H9 (cell line): Measurements from ENCODE around the gene STXBP1. TPM values are rescaled to one million over a fixed set of nuclear protein-coding genes. Genes with fewer than 3 reads are reported as not detected.

Source experiments
- DNase-seq: peaks from one replicate; pipeline ENCODE4 v3.0.0-alpha.2; 2017
- H2AFZ ChIP-seq: one replicate; pipeline ENCODE4 v1.6.1; 2013; ENCODE audit warnings: mild to moderate bottlenecking, low read length, control low read depth, moderate library complexity
- H2AK5ac ChIP-seq: 2 replicates; pipeline ENCODE4 v1.6.1; 2013; ENCODE audit warnings: low read length, control low read depth, mixed read lengths; ENCODE audit not compliant: insufficient read length
- H2BK120ac ChIP-seq: one replicate; pipeline ENCODE4 v1.6.1; 2013; ENCODE audit warnings: low read depth, mild to moderate bottlenecking, low read length, control low read depth, inconsistent platforms; ENCODE audit not compliant: poor library complexity, severe bottlenecking
- H2BK12ac ChIP-seq: 2 replicates; pipeline ENCODE4 v1.6.1; 2013; ENCODE audit warnings: low read length, control low read depth, mixed read lengths, low read depth; ENCODE audit not compliant: insufficient read length
- H2BK15ac ChIP-seq: 2 replicates; pipeline ENCODE4 v1.6.1; 2013; ENCODE audit warnings: low read depth, low read length, control low read depth
- H2BK20ac ChIP-seq: one replicate; pipeline ENCODE4 v1.6.1; 2013; ENCODE audit warnings: low read depth, mild to moderate bottlenecking, low read length, control low read depth, inconsistent platforms; ENCODE audit not compliant: poor library complexity, severe bottlenecking
- H2BK5ac ChIP-seq: 2 replicates; pipeline ENCODE4 v1.6.1; 2013; ENCODE audit warnings: low read length, control low read depth, mixed read lengths; ENCODE audit not compliant: insufficient read length
- H3K14ac ChIP-seq: 2 replicates; pipeline ENCODE4 v1.6.1; 2013; ENCODE audit warnings: low read length, control low read depth; ENCODE audit not compliant: insufficient read depth
- H3K18ac ChIP-seq: 2 replicates; pipeline ENCODE4 v1.6.1; 2013; ENCODE audit warnings: low read depth, mild to moderate bottlenecking, mixed read lengths, low read length, control low read depth; ENCODE audit not compliant: insufficient read length
- H3K23ac ChIP-seq: 2 replicates; pipeline ENCODE4 v1.6.1; 2013; ENCODE audit warnings: low read length, control low read depth, mixed read lengths, low read depth; ENCODE audit not compliant: insufficient read length
- H3K23me2 ChIP-seq: 2 replicates; pipeline ENCODE4 v1.6.1; 2013; ENCODE audit warnings: low read depth, mild to moderate bottlenecking, mixed read lengths, low read length, control low read depth; ENCODE audit not compliant: insufficient read length, poor library complexity, severe bottlenecking
- H3K27ac ChIP-seq: 2 replicates; pipeline ENCODE4 v1.5.1; 2013; ENCODE audit warnings: low read length, control low read depth, mixed read lengths, low read depth; ENCODE audit not compliant: insufficient read length
- H3K27me3 ChIP-seq: 2 replicates; pipeline ENCODE4 v1.6.1; 2013; ENCODE audit warnings: low read length, control low read depth, inconsistent platforms; ENCODE audit not compliant: insufficient read depth
- H3K4ac ChIP-seq: 2 replicates; pipeline ENCODE4 v1.6.1; 2013; ENCODE audit warnings: low read depth, mild to moderate bottlenecking, control low read depth, inconsistent platforms, low read length, moderate library complexity
- H3K4me1 ChIP-seq: 2 replicates; pipeline ENCODE4 v1.6.1; 2013; ENCODE audit warnings: low read length, control low read depth, inconsistent platforms; ENCODE audit not compliant: insufficient read depth
- H3K4me2 ChIP-seq: 2 replicates; pipeline ENCODE4 v1.6.1; 2013; ENCODE audit warnings: low read length, control low read depth, mixed read lengths; ENCODE audit not compliant: insufficient read length, insufficient read depth
- H3K56ac ChIP-seq: 2 replicates; pipeline ENCODE4 v1.6.1; 2013; ENCODE audit warnings: low read depth, mild to moderate bottlenecking, mixed read lengths, low read length, control low read depth; ENCODE audit not compliant: insufficient read length
- H3K79me1 ChIP-seq: 2 replicates; pipeline ENCODE4 v1.6.1; 2013; ENCODE audit warnings: low read depth, mild to moderate bottlenecking, moderate library complexity, low read length, control low read depth, inconsistent platforms; ENCODE audit not compliant: insufficient read depth, poor library complexity, severe bottlenecking
- H3K79me2 ChIP-seq: 2 replicates; pipeline ENCODE4 v1.6.1; 2013; ENCODE audit warnings: low read length, control low read depth, inconsistent platforms; ENCODE audit not compliant: insufficient read depth
- H3K9ac ChIP-seq: 2 replicates; pipeline ENCODE4 v1.6.1; 2013; ENCODE audit warnings: low read length, control low read depth, mixed read lengths; ENCODE audit not compliant: insufficient read length; ENCODE audit errors: extremely low read depth
- H3K9me3 ChIP-seq: one replicate; pipeline ENCODE4 v1.6.1; 2013; ENCODE audit warnings: low read depth, low read length, inconsistent platforms; ENCODE audit not compliant: control insufficient read depth
- H3T11ph ChIP-seq: one replicate; pipeline ENCODE4 v1.6.1; 2013; ENCODE audit warnings: mild to moderate bottlenecking, low read length, control low read depth, inconsistent platforms
- H4K20me1 ChIP-seq: one replicate; pipeline ENCODE4 v1.6.1; 2013; ENCODE audit not compliant: control insufficient read depth, insufficient read length, insufficient read depth
- H4K5ac ChIP-seq: 2 replicates; pipeline ENCODE4 v1.6.1; 2013; ENCODE audit warnings: low read depth, mild to moderate bottlenecking, mixed read lengths, low read length, control low read depth; ENCODE audit not compliant: insufficient read length
- H4K8ac ChIP-seq: replicated peaks from 2 replicates; pipeline ENCODE4 v1.6.1; 2013; ENCODE audit warnings: low read length, control low read depth, mixed read lengths, low read depth; ENCODE audit not compliant: insufficient read length
- H4K91ac ChIP-seq: 2 replicates; pipeline ENCODE4 v1.6.1; 2013; ENCODE audit warnings: low read depth, mild to moderate bottlenecking, moderate library complexity, mixed read lengths, low read length, control low read depth; ENCODE audit not compliant: insufficient read length
- H3K27ac Mint-ChIP-seq, 3 experiments: 2 replicates in 2 of 3; 3 replicates in 1 of 3; pipeline ENCODE4 v1.8.0; 2020 to 2021; ENCODE audit warnings: mixed read lengths in 3 of 3, mild to moderate bottlenecking in 1 of 3, moderate library complexity in 1 of 3
- H3K27me3 Mint-ChIP-seq: 2 replicates; pipeline ENCODE4 v1.8.0; 2021; ENCODE audit warnings: low read depth, mild to moderate bottlenecking, moderate library complexity, mixed read lengths
- H3K36me3 Mint-ChIP-seq, 3 experiments: 2 replicates in 2 of 3; 3 replicates in 1 of 3; pipeline ENCODE4 v1.8.0; 2020 to 2021; ENCODE audit warnings: low read depth in 3 of 3, mixed read lengths in 3 of 3; ENCODE audit not compliant: insufficient read depth in 1 of 3
- H3K4me1 Mint-ChIP-seq, 2 experiments: 2 replicates each; pipeline ENCODE4 v1.8.0; 2020; ENCODE audit warnings: mixed read lengths in 2 of 2
- H3K4me3 Mint-ChIP-seq, 2 experiments: 2 replicates in 1 of 2; 3 replicates in 1 of 2; pipeline ENCODE4 v1.8.0; 2020 to 2021; ENCODE audit warnings: mild to moderate bottlenecking in 2 of 2, mixed read lengths in 2 of 2, moderate library complexity in 1 of 2
- H3K9me3 Mint-ChIP-seq, 2 experiments: 2 replicates in 1 of 2; 3 replicates in 1 of 2; pipeline ENCODE4 v1.8.0; 2020; ENCODE audit warnings: mild to moderate bottlenecking in 2 of 2, mixed read lengths in 2 of 2, moderate library complexity in 1 of 2
- CTCF ChIP-seq: fragments of 200-600 bp; sonication (generic); conservative IDR thresholded peaks from 3 replicates; pipeline ENCODE4 v1.8.0; 2021; ENCODE audit warnings: antibody characterized with exemption, mild to moderate bottlenecking
- WGBS: extraction: QIAGEN DNeasy Blood & Tissue Kit; methylation state at CpG from one replicate; pipeline ENCODE4 v1.1.7; 2013; ENCODE audit warnings: missing lambda C conversion rate, low lambda C conversion rate, mixed read lengths; ENCODE audit not compliant: insufficient read length; ENCODE audit errors: extremely low coverage; 5-methylcytosine and 5-hydroxymethylcytosine counted together
- total RNA-seq: library from RNA; stranded (reverse); gene quantifications from 2 replicates; pipeline ENCODE4 v1.2.1, GENCODE V29; 2021

STXBP1 gene
- total RNA-seq, 1 experiment from 2014 or later = 22.3 TPM

- H3K18ac ChIP-seq = no peak overlapping the region
- no peak overlapping the region for H2BK20ac ChIP-seq
- no peaks in the 10 kb centered on the region for H3K23me2 ChIP-seq
- H3K27me3 Mint-ChIP-seq = no peaks in the 10 kb centered on the region
- TF ChIP-seq CTCF = peak; percentile 43; the same call in 2 of the 3 replicates
- no peak overlapping the region for H3K4ac ChIP-seq
- H3K4me3 Mint-ChIP-seq = no peak overlapping the region
- no peak overlapping the region for H3K23ac ChIP-seq
- H4K8ac ChIP-seq = no peak overlapping the region
- H3K79me1 ChIP-seq = no peaks in the 10 kb centered on the region
- no peak overlapping the region for H2AFZ ChIP-seq
- no peak overlapping the region for H2BK5ac ChIP-seq
- no peak overlapping the region for H3K9ac ChIP-seq
- H4K20me1 ChIP-seq = no peaks in the 10 kb centered on the region
- no peak overlapping the region for H2BK120ac ChIP-seq
- DNase-seq = no peak
- H3K36me3 Mint-ChIP-seq = no peaks in the 10 kb centered on the region
- H3K56ac ChIP-seq = no peak overlapping the region
- no peak overlapping the region for H3K4me2 ChIP-seq
- no peak overlapping the region for H2AK5ac ChIP-seq
- H4K5ac ChIP-seq = no peak overlapping the region
- no peak overlapping the region for H2BK12ac ChIP-seq
- H3K27ac ChIP-seq = no peak overlapping the region
- no peak overlapping the region for H4K91ac ChIP-seq
- no peak overlapping the region for H3T11ph ChIP-seq
- no peak overlapping the region; a peak in 1 of 7 replicates for H3K27ac Mint-ChIP-seq
- peaks cover 16 to 24% of the 10 kb centered on the region in 2 experiments for H3K4me1 Mint-ChIP-seq
- H3K27me3 ChIP-seq = no peaks in the 10 kb centered on the region
- no CpG with 5 or more reads among the region's 5 CpGs for WGBS
- no peak overlapping the region for H3K14ac ChIP-seq
- no peaks in the 10 kb centered on the region; the same call in 1 of the 2 replicates for H3K79me2 ChIP-seq
- peaks cover 2% of the 10 kb centered on the region; the same call in 1 of the 2 replicates for H3K4me1 ChIP-seq
- H3K9me3 ChIP-seq = no peaks in the 10 kb centered on the region
- no peaks in the 10 kb centered on the region for H3K9me3 Mint-ChIP-seq
- H2BK15ac ChIP-seq = no peak overlapping the region
Observed at GRCh38 chr9:127634698-127635097, 22.6 kb downstream of the STXBP1 start.
